Endothelial cell of umbilical vein (primary cell): ENCODE measurements around the gene ZBTB34. TPM values are rescaled to one million over a fixed set of nuclear protein-coding genes. Genes with fewer than 3 reads are reported as not detected.

ENCODE experiments used
- BruUV-seq: library from RNA; stranded (reverse); fragments of 400-500 nt; replicated peaks from 2 replicates; lab custom pipeline; 2021; lab: Mats Ljungman, UMichigan
- CTCF ChIA-PET: fragments of 300-600, 350-600 bp; sonication (Branson Sonifier 250); formaldehyde crosslinking; loops from one replicate; lab custom pipeline; 2021; ENCODE audit warnings: antibody characterized with exemption, inconsistent platforms; lab: Charles Lee
- POLR2A ChIA-PET: fragments of 300-600, 350-600 bp; sonication (Branson Sonifier 250); formaldehyde crosslinking; loops from one replicate; lab custom pipeline; 2021; ENCODE audit warnings: antibody characterized with exemption, inconsistent platforms; lab: Charles Lee
- DNase-seq: peaks from one replicate; pipeline ENCODE4 v3.0.0-alpha.2; 2011; ENCODE audit warnings: low read depth, low spot score
- FAIRE-seq: peaks from 2 replicates; lab custom pipeline; 2011; peaks lifted over from hg19 to GRCh38; lab: Jason Lieb, UNC
- H2AFZ ChIP-seq: 2 replicates; pipeline ENCODE4 v1.6.0; 2012; ENCODE audit warnings: low read depth, low read length, control low read depth, inconsistent platforms
- H3K27ac ChIP-seq: 2 replicates; pipeline ENCODE4 v1.5.1; 2011; ENCODE audit warnings: low read depth, mild to moderate bottlenecking, control low read depth, low read length, moderate library complexity; ENCODE audit not compliant: insufficient read depth
- H3K27me3 ChIP-seq, 2 experiments: 2 replicates each; pipeline versions ENCODE4 v1.6.0 to v1.6.1; 2011; ENCODE audit warnings: low read length in 2 of 2, mixed read lengths in 1 of 2; ENCODE audit not compliant: control insufficient read depth in 2 of 2, insufficient read depth in 2 of 2
- H3K36me3 ChIP-seq, 2 experiments: 2 replicates in 1 of 2; 3 replicates in 1 of 2; pipeline ENCODE4 v1.5.1; 2011; ENCODE audit warnings: low read length in 2 of 2, mild to moderate bottlenecking in 1 of 2, moderate library complexity in 1 of 2; ENCODE audit not compliant: control insufficient read depth in 2 of 2, insufficient read depth in 2 of 2; ENCODE audit errors: extremely low read depth in 1 of 2
- H3K4me1 ChIP-seq: 3 replicates; pipeline ENCODE4 v1.5.1; 2011; ENCODE audit warnings: mild to moderate bottlenecking, low read length; ENCODE audit not compliant: control insufficient read depth, insufficient read depth; ENCODE audit errors: extremely low read depth
- H3K4me2 ChIP-seq: 2 replicates; pipeline ENCODE4 v1.6.1; 2011; ENCODE audit warnings: low read length, control low read depth, mixed read lengths; ENCODE audit not compliant: insufficient read depth
- H3K4me3 ChIP-seq, 3 experiments: fragments of 200-600 bp in 1 of 3; sonication (generic), shearing (Covaris generic) in 1 of 3; replicated peaks in 1 of 3; 2 replicates each; pipeline ENCODE4 v1.5.1; 2011 to 2016; ENCODE audit warnings: control low read depth in 3 of 3, low read length in 3 of 3, mild to moderate bottlenecking in 2 of 3, inconsistent platforms in 1 of 3, low read depth in 1 of 3, moderate library complexity in 1 of 3; ENCODE audit not compliant: insufficient read depth in 1 of 3
- H3K79me2 ChIP-seq: 2 replicates; pipeline ENCODE4 v1.6.0; 2012; ENCODE audit warnings: low read length, inconsistent platforms; ENCODE audit not compliant: control insufficient read depth, insufficient read depth
- H3K9ac ChIP-seq: replicated peaks from 2 replicates; pipeline ENCODE3; 2011; ENCODE audit warnings: low read length, control low read depth; ENCODE audit not compliant: insufficient read depth; ENCODE audit errors: extremely low read depth
- H3K9me1 ChIP-seq: replicated peaks from 3 replicates; pipeline ENCODE4 v1.6.0; 2011; ENCODE audit warnings: mild to moderate bottlenecking, low read length; ENCODE audit not compliant: control insufficient read depth, insufficient read depth; ENCODE audit errors: extremely low read depth
- H3K9me3 ChIP-seq: replicated peaks from 2 replicates; pipeline ENCODE4 v1.5.1; 2012; ENCODE audit warnings: low read length, inconsistent platforms; ENCODE audit not compliant: control insufficient read depth, insufficient read depth
- H4K20me1 ChIP-seq: replicated peaks from 2 replicates; pipeline ENCODE3; 2011; ENCODE audit warnings: mild to moderate bottlenecking, low read length; ENCODE audit not compliant: control insufficient read depth, insufficient read depth; ENCODE audit errors: extremely low read depth
- CTCF ChIP-seq, 2 donors: IDR thresholded peaks; 1 replicate in 1 of 2; 2 replicates in 1 of 2; pipeline ENCODE4 v1.5.1; 2011; ENCODE audit warnings: low read length in 2 of 2, mild to moderate bottlenecking in 2 of 2, moderate library complexity in 2 of 2, control low read depth in 1 of 2, inconsistent platforms in 1 of 2, low read depth in 1 of 2; ENCODE audit not compliant: insufficient read depth in 1 of 2; ENCODE audit errors: extremely low read depth in 1 of 2
- EZH2 ChIP-seq: IDR thresholded peaks from 2 replicates; pipeline ENCODE4 v1.6.1; 2012; ENCODE audit warnings: borderline replicate concordance, low read depth, mild to moderate bottlenecking, moderate library complexity, low read length, inconsistent platforms; ENCODE audit not compliant: severe bottlenecking
- FOS ChIP-seq: IDR thresholded peaks from 2 replicates; pipeline ENCODE4 v1.6.1; 2011; ENCODE audit warnings: mild to moderate bottlenecking, low read length, moderate library complexity, borderline replicate concordance; ENCODE audit not compliant: insufficient read depth
- GATA2 ChIP-seq: IDR thresholded peaks from 2 replicates; pipeline ENCODE4 v1.7.0; 2011; ENCODE audit warnings: low read depth, mild to moderate bottlenecking, moderate library complexity, mixed read lengths, low read length; ENCODE audit not compliant: insufficient read length, insufficient read depth
- JUN ChIP-seq: IDR thresholded peaks from 2 replicates; pipeline ENCODE4 v1.6.1; 2011; ENCODE audit warnings: borderline replicate concordance, low read depth; ENCODE audit not compliant: insufficient read length, insufficient read depth
- MAX ChIP-seq: IDR thresholded peaks from 2 replicates; pipeline ENCODE4 v1.6.1; 2011; ENCODE audit not compliant: insufficient read depth, insufficient read length
- MYC ChIP-seq: IDR thresholded peaks from one replicate; pipeline ENCODE4 v1.6.1; 2011; ENCODE audit warnings: mild to moderate bottlenecking, low read depth, low read length
- POLR2A ChIP-seq: IDR thresholded peaks from 2 replicates; pipeline ENCODE4 v1.6.1; 2012; ENCODE audit warnings: low read depth, mild to moderate bottlenecking, control low read depth, low read length
- POLR2AphosphoS5 ChIP-seq: IDR thresholded peaks from 2 replicates; pipeline ENCODE4 v1.6.1; 2012; ENCODE audit warnings: low read depth, mild to moderate bottlenecking, control low read depth, low read length, moderate library complexity; ENCODE audit not compliant: insufficient read depth
- dilution Hi-C: fragments of 300-500 bp; cut with MboI; formaldehyde crosslinking; loops from one replicate; pipeline ENCODE4 v1.15.0; 2019; ENCODE audit warnings: low sequenced_read_pairs; ENCODE audit not compliant: extremely low pct_ligation_motif_present
- intact Hi-C: fragments of 100-400 bp; cut with micrococcal nuclease; formaldehyde crosslinking; loops from one replicate; pipeline ENCODE4 v1.10.0; 2022
- polyA plus RNA-seq, 4 experiments: library from polyadenylated mRNA; depleted of rRNA in 3 of 4; stranded (reverse) in 3 of 4; unstranded in 1 of 4; fragments of >200 nt; gene quantifications; 2 replicates each; pipeline versions ENCODE4 v1.2.1 to v1.2.3, GENCODE V29; 2011 to 2012; ENCODE audit warnings: missing spikeins in 1 of 4
- total RNA-seq: library from RNA; stranded (reverse); gene quantifications from 2 replicates; pipeline ENCODE4 v1.2.3, GENCODE V29; 2021

The ZBTB34 gene
- total and polyA plus RNA-seq, 2 donors (not counting 3 experiments of a cell fraction or from before 2014, with no cell fraction given) = 4.0 to 9.6 TPM

GRCh38 chr9:126857261-126857960, 3.0 kb upstream of the ZBTB34 start:
- Histone ChIP-seq H3K9me1 (no peaks in the 10 kb centered on the region), H3K4me3 (no peak overlapping the region), H3K9ac (no peak overlapping the region), H3K79me2 (peaks cover 16% of the 10 kb centered on the region), H4K20me1 (no peaks in the 10 kb centered on the region), H3K27me3 (peaks cover 36 to 39% of the 10 kb centered on the region in 2 experiments), H3K4me2 (no peak overlapping the region), H2AFZ (no peak overlapping the region), H3K36me3 (no peaks in the 10 kb centered on the region), H3K9me3 (no peaks in the 10 kb centered on the region), H3K27ac (no peak overlapping the region), H3K4me1 (peaks cover 13% of the 10 kb centered on the region)
- BruUV-seq = no TSS peak
- dilution Hi-C loops (no loop called here), intact Hi-C loops (no loop called here)
- DNase-seq = no peak
- no peak for FAIRE-seq
- TF ChIP-seq EZH2 (no peak), MAX (no peak), POLR2A (no peak), POLR2AphosphoS5 (no peak), FOS (no peak), JUN (no peak), GATA2 (no peak), MYC (no peak), CTCF (IDR thresholded peaks at IDR 0.05; ENCODE audit: extremely low read depth in 1 of 2, insufficient read depth in 1 of 2, low read depth in 1 of 2, low read length in 2 of 2) (no peak)
- CTCF ChIA-PET = interaction anchor here (2.7 kb wide), 1 partner anchor 7 kb away, joined by 11 read pairs; no protein-coding TSS in a partner anchor
- POLR2A ChIA-PET = no interaction called here
